Trophoblast cell (in vitro differentiated cells and primary cell): ENCODE results near the gene DSTN.

Source experiments
- DNase-seq, 2 donors: peaks; one replicate each; pipeline ENCODE4 v3.0.0-alpha.2; 2016
- H2AFZ ChIP-seq: 2 replicates; pipeline ENCODE4 v1.6.1; 2013; ENCODE audit warnings: low read length, moderate library complexity, mild to moderate bottlenecking; ENCODE audit not compliant: insufficient read depth, poor library complexity
- H2AK5ac ChIP-seq: 2 replicates; pipeline ENCODE4 v1.6.1; 2013; ENCODE audit warnings: mild to moderate bottlenecking, low read length
- H2BK120ac ChIP-seq: 2 replicates; pipeline ENCODE4 v1.6.1; 2013; ENCODE audit warnings: low read length, mild to moderate bottlenecking, moderate library complexity; ENCODE audit not compliant: insufficient read depth, poor library complexity
- H2BK12ac ChIP-seq: 2 replicates; pipeline ENCODE4 v1.6.1; 2013; ENCODE audit warnings: mild to moderate bottlenecking, low read length, moderate library complexity
- H2BK5ac ChIP-seq: 2 replicates; pipeline ENCODE4 v1.6.1; 2013; ENCODE audit warnings: low read length, low read depth, moderate library complexity, mild to moderate bottlenecking; ENCODE audit not compliant: poor library complexity
- H3K14ac ChIP-seq: 2 replicates; pipeline ENCODE4 v1.6.1; 2013; ENCODE audit warnings: mild to moderate bottlenecking, low read length
- H3K18ac ChIP-seq: 2 replicates; pipeline ENCODE4 v1.6.1; 2013; ENCODE audit warnings: mild to moderate bottlenecking, low read length
- H3K23ac ChIP-seq: 2 replicates; pipeline ENCODE4 v1.6.1; 2013; ENCODE audit warnings: low read length
- H3K27ac ChIP-seq: 2 replicates; pipeline ENCODE4 v1.5.1; 2013; ENCODE audit warnings: low read depth, mild to moderate bottlenecking, inconsistent platforms, low read length, moderate library complexity
- H3K27me3 ChIP-seq: 2 replicates; pipeline ENCODE4 v1.6.1; 2013; ENCODE audit warnings: inconsistent platforms, mild to moderate bottlenecking, low read length, moderate library complexity; ENCODE audit not compliant: insufficient read depth
- H3K36me3 ChIP-seq, 2 experiments: 1 replicate in 1 of 2; 2 replicates in 1 of 2; pipeline ENCODE4 v1.6.1; 2013; ENCODE audit warnings: low read length in 2 of 2, mild to moderate bottlenecking in 2 of 2, moderate library complexity in 1 of 2; ENCODE audit not compliant: insufficient read depth in 2 of 2, control insufficient read depth in 1 of 2
- H3K4ac ChIP-seq: 2 replicates; pipeline ENCODE4 v1.6.1; 2013; ENCODE audit warnings: low read depth, mild to moderate bottlenecking, low read length, moderate library complexity
- H3K4me1 ChIP-seq, 2 experiments: 1 replicate in 1 of 2; 2 replicates in 1 of 2; pipeline ENCODE4 v1.6.1; 2013; ENCODE audit warnings: low read length in 2 of 2, mild to moderate bottlenecking in 2 of 2, moderate library complexity in 1 of 2; ENCODE audit not compliant: insufficient read depth in 2 of 2, control insufficient read depth in 1 of 2
- H3K4me2 ChIP-seq: 2 replicates; pipeline ENCODE4 v1.6.1; 2013; ENCODE audit warnings: inconsistent platforms, mild to moderate bottlenecking, low read length, moderate library complexity
- H3K4me3 ChIP-seq: 2 replicates; pipeline ENCODE4 v1.5.1; 2013; ENCODE audit warnings: mild to moderate bottlenecking, low read depth, low read length, inconsistent platforms
- H3K79me1 ChIP-seq: one replicate; pipeline ENCODE4 v1.6.1; 2013; ENCODE audit warnings: low read length
- H3K79me2 ChIP-seq: 2 replicates; pipeline ENCODE4 v1.6.1; 2013; ENCODE audit warnings: low read length, mild to moderate bottlenecking; ENCODE audit not compliant: control insufficient read depth, insufficient read depth, poor library complexity
- H3K9ac ChIP-seq: 2 replicates; pipeline ENCODE4 v1.6.1; 2013; ENCODE audit warnings: mild to moderate bottlenecking, low read length
- H3K9me3 ChIP-seq: 2 replicates; pipeline ENCODE4 v1.6.1; 2013; ENCODE audit warnings: low read depth, mild to moderate bottlenecking, control low read depth, inconsistent platforms, low read length; ENCODE audit not compliant: insufficient read depth
- H4K12ac ChIP-seq: 2 replicates; pipeline ENCODE4 v1.6.1; 2013; ENCODE audit warnings: low read depth, mild to moderate bottlenecking, low read length, moderate library complexity
- H4K8ac ChIP-seq: 2 replicates; pipeline ENCODE4 v1.6.1; 2013; ENCODE audit warnings: low read depth, mild to moderate bottlenecking, low read length, moderate library complexity
- H4K91ac ChIP-seq: one replicate; pipeline ENCODE4 v1.6.1; 2013; ENCODE audit warnings: low read depth, mild to moderate bottlenecking, low read length, moderate library complexity
- WGBS: extraction: QIAGEN DNeasy Blood & Tissue Kit; methylation state at CpG from one replicate; pipeline ENCODE4 v1.1.7; 2013; ENCODE audit warnings: missing lambda C conversion rate; ENCODE audit not compliant: insufficient read length, insufficient coverage; ENCODE audit errors: extremely low coverage; 5-methylcytosine and 5-hydroxymethylcytosine counted together

The DSTN gene

GRCh38 chr20:17646209-17646960, 76.5 kb downstream of the DSTN start:
- Histone ChIP-seq H3K23ac (no peak overlapping the region), H3K9ac (no peak overlapping the region), H3K4me2 (no peak overlapping the region), H3K27ac (no peak overlapping the region), H3K79me2 (peaks cover 6% of the 10 kb centered on the region), H3K14ac (no peak overlapping the region), H2BK5ac (no peak overlapping the region), H4K12ac (no peak overlapping the region), H4K91ac (no peak overlapping the region), H2BK120ac (no peak overlapping the region), H2BK12ac (no peak overlapping the region), H3K4me1 (no peaks in the 10 kb centered on the region), H3K4ac (no peak overlapping the region), H3K79me1 (no peaks in the 10 kb centered on the region), H3K27me3 (no peaks in the 10 kb centered on the region), H3K18ac (no peak overlapping the region), H2AFZ (no peak overlapping the region), H2AK5ac (no peak overlapping the region), H3K36me3 (peaks cover 46 to 57% of the 10 kb centered on the region in 2 experiments), H3K9me3 (no peaks in the 10 kb centered on the region), H3K4me3 (no peak overlapping the region), H4K8ac (no peak overlapping the region)
- no peak for DNase-seq
- no CpG with 5 or more reads among the region's 14 CpGs for WGBS

- H3K79me1 ChIP-seq: no peaks in the 10 kb centered on the region
- no peak overlapping the region for H3K4me3 ChIP-seq
Measured at GRCh38 chr20:17646961-17647301, 77.1 kb downstream of the DSTN start.

GRCh38 chr20:17647391-17648314, 77.8 kb downstream of the DSTN start:
- Histone ChIP-seq H3K36me3 (peaks cover 34 to 51% of the 10 kb centered on the region in 2 experiments), H2BK120ac (no peak overlapping the region), H3K23ac (no peak overlapping the region), H4K12ac (no peak overlapping the region), H3K14ac (no peak overlapping the region), H3K27ac (no peak overlapping the region), H3K9ac (no peak overlapping the region), H3K18ac (peak overlapping the region; percentile 41), H3K27me3 (no peaks in the 10 kb centered on the region), H2AFZ (no peak overlapping the region), H4K91ac (no peak overlapping the region), H2BK12ac (no peak overlapping the region), H3K4me2 (no peak overlapping the region), H3K4ac (peak overlapping the region; percentile 39), H2AK5ac (no peak overlapping the region), H3K4me3 (no peak overlapping the region), H3K4me1 (no peaks in the 10 kb centered on the region), H2BK5ac (no peak overlapping the region), H3K79me1 (no peaks in the 10 kb centered on the region), H4K8ac (no peak overlapping the region), H3K9me3 (no peaks in the 10 kb centered on the region), H3K79me2 (peaks cover 6% of the 10 kb centered on the region)
- peak; percentile 38 to 53 for DNase-seq
- WGBS: no CpG with 5 or more reads among the region's 20 CpGs

More at GRCh38 chr20:17646961-17647301, 77.1 kb downstream of the DSTN start:
- Histone ChIP-seq H3K36me3 (peaks cover 41 to 52% of the 10 kb centered on the region in 2 experiments), H3K18ac (peak overlapping the region; percentile 35), H4K91ac (no peak overlapping the region), H2AK5ac (no peak overlapping the region), H2BK12ac (no peak overlapping the region), H3K9ac (no peak overlapping the region), H3K27me3 (no peaks in the 10 kb centered on the region), H3K4me1 (no peaks in the 10 kb centered on the region), H3K23ac (no peak overlapping the region), H2AFZ (no peak overlapping the region), H3K4me2 (no peak overlapping the region), H2BK120ac (no peak overlapping the region), H4K12ac (no peak overlapping the region), H3K27ac (no peak overlapping the region), H3K14ac (no peak overlapping the region), H4K8ac (no peak overlapping the region), H3K4ac (peak overlapping the region; percentile 22), H2BK5ac (no peak overlapping the region), H3K9me3 (no peaks in the 10 kb centered on the region), H3K79me2 (peaks cover 6% of the 10 kb centered on the region)
- WGBS: no CpG with 5 or more reads among the region's 5 CpGs
- DNase-seq: no peak

GRCh38 chr20:17648315-17648646, 78.4 kb downstream of the DSTN start:
- H3K79me2 ChIP-seq: peaks cover 6% of the 10 kb centered on the region
- H3K9ac ChIP-seq: no peak overlapping the region
- H3K4me2 ChIP-seq: no peak overlapping the region
- peak overlapping the region; percentile 39 for H3K4ac ChIP-seq
- no peak overlapping the region for H4K8ac ChIP-seq
- no peak overlapping the region for H4K91ac ChIP-seq
- H3K9me3 ChIP-seq: no peaks in the 10 kb centered on the region
- H3K36me3 ChIP-seq: peaks cover 34 to 51% of the 10 kb centered on the region in 2 experiments
- no peak overlapping the region for H2AK5ac ChIP-seq
- no peaks in the 10 kb centered on the region for H3K4me1 ChIP-seq
- no peak overlapping the region for H3K14ac ChIP-seq
- no peak overlapping the region for H3K27ac ChIP-seq
- no peak for DNase-seq
- H3K27me3 ChIP-seq: no peaks in the 10 kb centered on the region
- no peak overlapping the region for H2BK5ac ChIP-seq
- no peak overlapping the region for H3K4me3 ChIP-seq
- no CpG with 5 or more reads among the region's 10 CpGs for WGBS
- H3K23ac ChIP-seq: no peak overlapping the region
- no peak overlapping the region for H2BK120ac ChIP-seq
- H2AFZ ChIP-seq: no peak overlapping the region
- no peak overlapping the region for H4K12ac ChIP-seq
- H3K18ac ChIP-seq: peak overlapping the region; percentile 41
- no peak overlapping the region for H2BK12ac ChIP-seq
- H3K79me1 ChIP-seq: no peaks in the 10 kb centered on the region
